ENCODE data around the gene TRAF4. TPM values are rescaled to one million over a fixed set of nuclear protein-coding genes. Genes with fewer than 3 reads are reported as not detected.

The TRAF4 gene
- total and polyA plus RNA-seq, 3 donors from 2014 or later, result 33.1 to 47.2 (median 35.3) TPM

GRCh38 chr17:28725660-28726225, 18.1 kb upstream of the TRAF4 start:
- Histone ChIP-seq H3K4me3 (peak overlapping the region; percentile 71 to 82), H3K4me1 (peaks cover 31% of the 10 kb centered on the region), H3K36me3 (ENCODE audit: low read depth, missing control alignments) (no peaks in the 10 kb centered on the region), H3K9me3 (no peaks in the 10 kb centered on the region), H3K27me3 (no peaks in the 10 kb centered on the region), H3K27ac (peak overlapping the region in 1 of 2 donors; percentile 77)
- TF ChIP-seq POLR2A (IDR thresholded peaks at IDR 0.05), result no peak
- TF ChIP-seq, protein P1, sequence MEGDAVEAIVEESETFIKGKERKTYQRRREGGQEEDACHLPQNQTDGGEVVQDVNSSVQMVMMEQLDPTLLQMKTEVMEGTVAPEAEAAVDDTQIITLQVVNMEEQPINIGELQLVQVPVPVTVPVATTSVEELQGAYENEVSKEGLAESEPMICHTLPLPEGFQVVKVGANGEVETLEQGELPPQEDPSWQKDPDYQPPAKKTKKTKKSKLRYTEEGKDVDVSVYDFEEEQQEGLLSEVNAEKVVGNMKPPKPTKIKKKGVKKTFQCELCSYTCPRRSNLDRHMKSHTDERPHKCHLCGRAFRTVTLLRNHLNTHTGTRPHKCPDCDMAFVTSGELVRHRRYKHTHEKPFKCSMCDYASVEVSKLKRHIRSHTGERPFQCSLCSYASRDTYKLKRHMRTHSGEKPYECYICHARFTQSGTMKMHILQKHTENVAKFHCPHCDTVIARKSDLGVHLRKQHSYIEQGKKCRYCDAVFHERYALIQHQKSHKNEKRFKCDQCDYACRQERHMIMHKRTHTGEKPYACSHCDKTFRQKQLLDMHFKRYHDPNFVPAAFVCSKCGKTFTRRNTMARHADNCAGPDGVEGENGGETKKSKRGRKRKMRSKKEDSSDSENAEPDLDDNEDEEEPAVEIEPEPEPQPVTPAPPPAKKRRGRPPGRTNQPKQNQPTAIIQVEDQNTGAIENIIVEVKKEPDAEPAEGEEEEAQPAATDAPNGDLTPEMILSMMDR (IDR thresholded peaks at IDR 0.05), result no peak
- intact Hi-C loops (cut with DNase I; ENCODE audit: low total_unique reads), result no loop called here
- WGBS, 2 donors, result 2% methylated on average over 38 of the region's 45 CpGs; no CpG with 5 or more reads in 1 of the 2 donors
- DNase-seq, result peak; percentile 49

GRCh38 chr17:28726226-28726626, 17.6 kb upstream of the TRAF4 start, which contains the start of gene TLCD1:
TSS of gene TLCD1 (minus strand) at chr17:28726233. CDS start at chr17:28726097, 136 bp downstream.
- DNase-seq, result peak; percentile 61
- no peak for TF ChIP-seq POLR2A (IDR thresholded peaks at IDR 0.05)
- TF ChIP-seq, protein P1 (IDR thresholded peaks at IDR 0.05), result no peak

GRCh38 chr17:28726627-28727491, 17.0 kb upstream of the TRAF4 start:
- H3K27me3 ChIP-seq, result no peaks in the 10 kb centered on the region
- H3K27ac ChIP-seq, result peak overlapping the region; percentile 25 to 77
- peak; percentile 94 for DNase-seq
- H3K36me3 ChIP-seq (ENCODE audit: low read depth, missing control alignments), result no peaks in the 10 kb centered on the region
- peak overlapping the region; percentile 71 to 82 for H3K4me3 ChIP-seq
- intact Hi-C loops (cut with DNase I; ENCODE audit: low total_unique reads), result no loop called here
- peaks cover 20% of the 10 kb centered on the region for H3K4me1 ChIP-seq
- WGBS, 2 donors, result 0% methylated on average over 43 to 55 of the region's 57 CpGs
- H3K9me3 ChIP-seq, result no peaks in the 10 kb centered on the region
- no peak for TF ChIP-seq POLR2A (IDR thresholded peaks at IDR 0.05)
- TF ChIP-seq, protein P1 (IDR thresholded peaks at IDR 0.05), result peak; percentile 98 to 99 (median 99)

More at GRCh38 chr17:28726226-28726626, 17.6 kb upstream of the TRAF4 start, which contains the start of gene TLCD1:
- Histone ChIP-seq H3K27ac (peak within 1 kb of the TSS; percentile 25 to 77), H3K4me1 (peaks cover 26% of the 10 kb centered on the region), H3K4me3 (peak within 1 kb of the TSS; percentile 71 to 82), H3K9me3 (no peaks in the 10 kb centered on the region), H3K36me3 (ENCODE audit: low read depth, missing control alignments) (no peaks in the 10 kb centered on the region), H3K27me3 (no peaks in the 10 kb centered on the region)
- 0% methylated on average over 37 of the region's 49 CpGs; no CpG with 5 or more reads in 1 of the 2 donors for WGBS, 2 donors
- intact Hi-C loops (cut with DNase I; ENCODE audit: low total_unique reads), result no loop called here

DNA sequence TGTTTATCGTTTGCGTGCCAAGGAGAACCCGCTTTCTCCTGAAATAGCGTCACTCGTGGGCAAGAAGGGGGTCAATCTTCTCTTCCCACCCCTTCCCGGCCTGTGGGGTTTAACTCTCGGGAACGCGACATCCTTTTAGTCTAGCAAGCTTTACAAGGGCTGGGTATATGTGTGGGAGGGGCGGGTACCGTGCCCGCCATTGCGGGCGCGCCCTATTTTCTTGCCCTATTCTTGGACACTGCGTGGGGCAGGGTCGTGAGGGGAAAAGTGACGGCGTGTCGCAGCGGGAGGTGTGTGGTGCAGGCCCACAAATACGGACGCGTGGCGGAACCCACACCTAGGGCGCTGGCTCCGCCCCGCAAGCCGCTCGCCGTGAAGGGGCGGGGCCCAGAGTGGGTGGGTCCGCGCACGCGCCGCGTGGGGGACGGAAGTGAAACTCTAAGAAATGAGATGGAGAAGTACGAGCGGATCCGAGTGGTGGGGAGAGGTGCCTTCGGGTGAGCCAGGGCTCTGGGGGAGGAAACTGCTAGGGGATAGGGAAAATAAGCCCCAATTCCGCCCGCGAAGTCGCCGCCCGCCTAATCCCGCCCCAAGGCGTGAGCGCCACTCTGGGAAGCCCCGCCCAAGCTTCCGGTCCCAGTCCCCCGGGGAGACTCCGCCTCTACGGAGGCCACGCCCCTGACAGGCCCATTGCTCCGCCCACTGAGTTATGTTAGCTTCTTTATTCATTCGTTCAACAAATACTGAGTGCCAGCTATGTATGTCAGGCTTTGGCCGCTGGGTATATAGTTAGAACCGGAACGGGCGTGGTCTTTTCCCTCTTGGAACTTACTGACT, 15.2 kb upstream of the TRAF4 start, which contains the start of gene NEK8:
TSS of gene NEK8 (plus strand) at position 425 of the 837 bp plus-strand sequence. CDS start at position 451, 26 bp downstream.
- intact Hi-C loops (cut with DNase I; ENCODE audit: low total_unique reads), result no loop called here
- DNase-seq, result peak; percentile 97
- Histone ChIP-seq H3K36me3 (ENCODE audit: low read depth, missing control alignments) (no peaks in the 10 kb centered on the region), H3K9me3 (no peaks in the 10 kb centered on the region), H3K4me1 (peaks cover 16% of the 10 kb centered on the region), H3K27me3 (no peaks in the 10 kb centered on the region), H3K4me3 (peak within 1 kb of the TSS; percentile 71 to 82), H3K27ac (peak within 1 kb of the TSS; percentile 97 to 98)
- 0 to 1% methylated on average over 59 to 64 of the region's 64 CpGs for WGBS, 2 donors
- TF ChIP-seq POLR2A (IDR thresholded peaks at IDR 0.05), result no peak
- TF ChIP-seq, protein P1 (IDR thresholded peaks at IDR 0.05), result no peak

Data from testis (tissue), 3 donors.